ENCODE data around the gene ZDHHC3.
A peak's percentile ranks its signal among the peaks of the same experiment; 100 is the strongest.
"Not testable (repeated sequence)": the region's sequence is repeated elsewhere in the genome, so short reads cannot be mapped to it uniquely, and the experiment has no call there.

Gene ZDHHC3

GRCh38 chr3:44963571-44964325, 12.2 kb downstream of the ZDHHC3 start:
- DNase-seq (ENCODE audit: low read depth): no peak

- DNase-seq (ENCODE audit: low read depth): no peak
Measured at GRCh38 chr3:44962621-44963393, 13.2 kb downstream of the ZDHHC3 start.

- DNase-seq (ENCODE audit: low read depth): no peak
Measured at GRCh38 chr3:44961888-44962287, 14.1 kb downstream of the ZDHHC3 start.

GRCh38 chr3:44960387-44961026, 15.5 kb downstream of the ZDHHC3 start:
- no peak for DNase-seq (ENCODE audit: low read depth)

GRCh38 chr3:44958386-44958785, 17.6 kb downstream of the ZDHHC3 start:
- DNase-seq (ENCODE audit: low read depth): no peak

GRCh38 chr3:44957986-44958385, 18.0 kb downstream of the ZDHHC3 start:
- no peak for DNase-seq (ENCODE audit: low read depth)

- DNase-seq (ENCODE audit: low read depth): no peak
Measured at GRCh38 chr3:44955917-44956316, 20.1 kb downstream of the ZDHHC3 start.

- no peak for DNase-seq (ENCODE audit: low read depth)
Measured at GRCh38 chr3:44954962-44955361, 21.0 kb downstream of the ZDHHC3 start.

- no peak for DNase-seq (ENCODE audit: low read depth)
Measured at GRCh38 chr3:44954304-44954703, 21.7 kb downstream of the ZDHHC3 start.

- DNase-seq (ENCODE audit: low read depth): no peak
Measured at GRCh38 chr3:44952689-44953088, 23.3 kb downstream of the ZDHHC3 start.

- no peak for DNase-seq (ENCODE audit: low read depth)
Measured at GRCh38 chr3:44950275-44950734, 25.7 kb downstream of the ZDHHC3 start.

- not testable (repeated sequence) for DNase-seq (ENCODE audit: low read depth)
Measured at GRCh38 chr3:44949770-44950169, 26.2 kb downstream of the ZDHHC3 start.

- no peak for DNase-seq (ENCODE audit: low read depth)
Measured at GRCh38 chr3:44948239-44948638, 27.7 kb downstream of the ZDHHC3 start.

GRCh38 chr3:44942202-44942921, 33.6 kb downstream of the ZDHHC3 start:
- DNase-seq (ENCODE audit: low read depth): peak; percentile 2

- DNase-seq (ENCODE audit: low read depth): no peak
Measured at GRCh38 chr3:44939581-44940036, 36.4 kb downstream of the ZDHHC3 start.

GRCh38 chr3:44932986-44933944, 42.7 kb downstream of the ZDHHC3 start:
- no peak for DNase-seq (ENCODE audit: low read depth)

GRCh38 chr3:44932271-44932670, 43.7 kb downstream of the ZDHHC3 start:
- DNase-seq (ENCODE audit: low read depth): no peak

- no peak for DNase-seq (ENCODE audit: low read depth)
Measured at GRCh38 chr3:44931791-44932190, 44.2 kb downstream of the ZDHHC3 start.

- no peak for DNase-seq (ENCODE audit: low read depth)
Measured at GRCh38 chr3:44930911-44931310, 45.1 kb downstream of the ZDHHC3 start.

- no peak for DNase-seq (ENCODE audit: low read depth)
Measured at GRCh38 chr3:44929782-44930181, 46.2 kb downstream of the ZDHHC3 start.

- DNase-seq (ENCODE audit: low read depth): no peak
Measured at GRCh38 chr3:44927371-44927770, 48.6 kb downstream of the ZDHHC3 start.
